COLO668 (cell line): ENCODE data around the gene PDE8A.

Experiments used
- DNase-seq: peaks from one replicate; lab custom pipeline; 2025; ENCODE audit not compliant: unreplicated experiment; lab: John Stamatoyannopoulos, UW

PDE8A gene, protein sequence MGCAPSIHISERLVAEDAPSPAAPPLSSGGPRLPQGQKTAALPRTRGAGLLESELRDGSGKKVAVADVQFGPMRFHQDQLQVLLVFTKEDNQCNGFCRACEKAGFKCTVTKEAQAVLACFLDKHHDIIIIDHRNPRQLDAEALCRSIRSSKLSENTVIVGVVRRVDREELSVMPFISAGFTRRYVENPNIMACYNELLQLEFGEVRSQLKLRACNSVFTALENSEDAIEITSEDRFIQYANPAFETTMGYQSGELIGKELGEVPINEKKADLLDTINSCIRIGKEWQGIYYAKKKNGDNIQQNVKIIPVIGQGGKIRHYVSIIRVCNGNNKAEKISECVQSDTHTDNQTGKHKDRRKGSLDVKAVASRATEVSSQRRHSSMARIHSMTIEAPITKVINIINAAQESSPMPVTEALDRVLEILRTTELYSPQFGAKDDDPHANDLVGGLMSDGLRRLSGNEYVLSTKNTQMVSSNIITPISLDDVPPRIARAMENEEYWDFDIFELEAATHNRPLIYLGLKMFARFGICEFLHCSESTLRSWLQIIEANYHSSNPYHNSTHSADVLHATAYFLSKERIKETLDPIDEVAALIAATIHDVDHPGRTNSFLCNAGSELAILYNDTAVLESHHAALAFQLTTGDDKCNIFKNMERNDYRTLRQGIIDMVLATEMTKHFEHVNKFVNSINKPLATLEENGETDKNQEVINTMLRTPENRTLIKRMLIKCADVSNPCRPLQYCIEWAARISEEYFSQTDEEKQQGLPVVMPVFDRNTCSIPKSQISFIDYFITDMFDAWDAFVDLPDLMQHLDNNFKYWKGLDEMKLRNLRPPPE

GRCh38 chr15:84981711-84982300 lies at the start of gene PDE8A:
TSS of gene PDE8A (plus strand) at chr15:84981856. CDS start at chr15:84982163, 307 bp downstream.
- peak; percentile 77 for DNase-seq

- DNase-seq, result peak; percentile 15
These were observed 46.5 kb upstream of the PDE8A start for GRCh38 chr15:84934942-84935729.

DNA sequence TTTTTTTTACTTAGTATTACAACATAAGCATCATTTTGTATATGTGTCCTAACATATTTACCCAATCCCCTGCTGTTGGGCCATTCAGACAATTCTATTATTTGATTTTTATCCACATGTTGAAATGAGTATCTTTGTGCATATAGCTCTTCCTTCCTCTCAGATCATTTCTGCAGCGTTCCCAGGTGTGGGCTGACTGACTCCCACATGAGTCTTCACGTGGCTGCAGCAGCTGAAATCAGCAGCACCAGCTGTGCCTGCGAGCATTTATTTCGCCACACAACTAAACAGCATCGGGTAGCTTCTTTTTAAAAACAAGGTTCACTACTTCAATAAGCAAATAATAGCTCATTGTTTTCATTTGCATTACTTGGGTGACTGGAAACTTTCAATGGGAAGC lies 44.5 kb upstream of the PDE8A start:
- no peak for DNase-seq

DNA sequence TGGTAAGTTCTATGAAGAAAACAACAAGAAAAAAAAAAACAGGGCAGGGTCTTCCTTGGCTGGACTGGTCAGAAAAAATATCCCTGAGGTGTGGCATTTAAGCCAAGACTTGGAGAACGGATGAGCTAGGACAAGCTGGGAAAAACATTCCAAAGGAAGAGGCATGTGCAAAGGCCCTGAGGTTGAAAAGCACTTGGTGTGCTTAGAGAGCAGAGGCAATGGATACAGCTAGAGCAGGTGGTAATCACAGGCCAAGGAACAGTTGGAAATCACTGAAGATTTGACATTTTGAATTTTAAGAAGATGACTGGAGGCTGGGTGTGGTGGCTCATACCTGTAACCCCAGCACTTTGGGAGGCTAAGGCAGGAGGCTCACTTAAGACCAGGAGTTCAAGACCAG lies 42.9 kb upstream of the PDE8A start:
- no peak for DNase-seq

DNA sequence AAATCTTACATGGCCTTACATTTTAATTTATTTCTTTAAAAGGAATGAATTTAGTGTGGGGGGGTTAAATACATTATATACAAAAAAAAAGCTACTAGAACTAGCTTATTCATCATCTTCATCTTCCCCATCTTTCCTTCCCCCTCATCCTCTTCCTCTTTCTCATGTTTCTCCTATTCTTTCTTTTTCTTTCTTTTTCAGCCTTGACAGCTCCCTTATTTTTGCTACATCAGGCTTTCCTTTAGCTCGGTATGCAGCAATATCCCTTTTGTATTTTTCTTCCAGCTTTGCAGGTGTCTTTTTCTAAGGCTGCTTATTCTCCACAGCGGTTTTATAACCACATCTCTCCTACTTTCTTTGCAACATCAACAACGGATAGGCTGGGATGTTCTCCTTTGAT lies 41.3 kb upstream of the PDE8A start:
- DNase-seq, result no peak

GRCh38 chr15:84942456-84942855 lies 39.2 kb upstream of the PDE8A start:
- no peak for DNase-seq

DNA sequence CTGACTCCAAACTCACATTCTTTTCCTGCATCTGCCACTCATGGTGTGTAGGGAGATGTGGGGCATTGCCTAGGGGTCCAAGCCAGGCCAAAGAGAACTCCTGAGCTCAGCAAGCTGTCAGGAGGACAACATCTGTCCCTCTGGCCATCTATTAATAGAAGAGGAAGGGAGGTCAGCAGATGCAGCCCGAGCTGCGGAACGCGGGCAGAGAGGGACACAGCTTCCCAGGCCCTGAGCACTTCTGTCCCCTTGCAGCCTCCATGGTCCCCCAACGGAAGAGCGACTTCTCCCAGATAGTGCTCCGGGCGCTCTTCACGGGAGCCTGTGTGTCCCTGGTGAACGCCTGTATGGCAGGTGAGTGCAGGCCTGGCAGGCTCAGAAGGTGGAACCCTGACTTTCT lies 37.3 kb upstream of the PDE8A start:
- no peak for DNase-seq

- DNase-seq, result no peak
These were observed 36.8 kb upstream of the PDE8A start for GRCh38 chr15:84944861-84945260.

GRCh38 chr15:84946772-84947489 lies 34.7 kb upstream of the PDE8A start:
- DNase-seq, result no peak

DNA sequence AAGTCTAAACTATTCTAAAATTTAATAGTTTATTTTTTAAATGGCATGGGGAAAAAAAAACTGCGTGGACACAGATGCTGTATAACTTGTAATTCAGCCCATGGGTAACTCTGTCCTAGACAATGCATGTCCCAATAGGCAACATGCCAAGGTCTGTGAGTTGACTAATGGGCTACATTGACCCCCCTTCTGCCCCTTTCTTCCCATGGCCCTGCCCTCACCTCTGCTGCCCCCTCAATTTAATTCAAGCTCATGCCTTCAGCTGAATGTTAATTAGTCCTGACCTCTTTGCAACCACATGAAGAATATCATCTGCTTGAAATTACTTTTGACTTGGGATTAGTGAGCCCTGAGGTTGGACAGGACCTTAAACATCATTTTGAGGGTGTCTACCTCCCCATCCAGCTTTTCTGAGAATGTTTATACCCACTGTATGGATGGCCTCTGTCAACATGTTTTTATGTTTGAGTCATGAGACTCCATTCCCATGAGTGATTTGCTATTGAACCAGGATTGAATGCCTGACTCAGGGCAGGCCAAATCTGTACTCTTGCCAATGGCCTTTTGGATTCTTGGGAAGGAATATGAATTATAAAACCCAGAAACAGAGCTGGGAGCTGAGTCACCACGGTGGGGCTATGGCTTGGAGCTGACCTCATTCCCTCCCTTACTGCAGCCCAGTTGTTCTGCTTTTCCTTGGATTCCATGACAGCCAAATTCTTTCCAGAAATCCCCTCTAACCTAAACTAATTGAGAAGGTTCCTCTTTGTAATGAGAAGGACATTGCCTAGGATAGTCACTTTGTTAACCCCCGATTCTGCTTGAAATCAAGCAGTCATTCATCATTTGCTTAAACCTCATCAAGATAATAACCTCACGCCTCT lies 33.5 kb upstream of the PDE8A start:
- DNase-seq, result no peak

DNA sequence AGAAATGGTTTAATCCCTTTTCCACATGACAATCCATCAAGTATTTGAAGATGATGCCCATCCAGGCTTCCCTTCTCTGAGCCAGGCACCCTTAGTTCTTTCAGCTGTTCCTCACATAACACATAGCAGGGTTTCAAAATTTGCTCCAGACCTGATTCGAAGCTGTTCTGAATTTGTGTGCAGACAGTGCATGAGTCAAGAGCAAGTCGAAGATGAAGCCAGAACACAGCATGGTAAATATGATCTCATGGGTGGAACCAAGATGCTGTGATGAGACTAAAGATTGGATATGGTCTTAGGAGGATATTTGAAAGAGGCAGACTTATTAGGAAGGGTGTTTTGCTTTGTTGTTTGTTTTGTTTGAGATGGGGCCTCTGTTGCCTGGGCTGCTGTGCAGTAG lies 32.6 kb upstream of the PDE8A start:
- DNase-seq, result no peak

DNA sequence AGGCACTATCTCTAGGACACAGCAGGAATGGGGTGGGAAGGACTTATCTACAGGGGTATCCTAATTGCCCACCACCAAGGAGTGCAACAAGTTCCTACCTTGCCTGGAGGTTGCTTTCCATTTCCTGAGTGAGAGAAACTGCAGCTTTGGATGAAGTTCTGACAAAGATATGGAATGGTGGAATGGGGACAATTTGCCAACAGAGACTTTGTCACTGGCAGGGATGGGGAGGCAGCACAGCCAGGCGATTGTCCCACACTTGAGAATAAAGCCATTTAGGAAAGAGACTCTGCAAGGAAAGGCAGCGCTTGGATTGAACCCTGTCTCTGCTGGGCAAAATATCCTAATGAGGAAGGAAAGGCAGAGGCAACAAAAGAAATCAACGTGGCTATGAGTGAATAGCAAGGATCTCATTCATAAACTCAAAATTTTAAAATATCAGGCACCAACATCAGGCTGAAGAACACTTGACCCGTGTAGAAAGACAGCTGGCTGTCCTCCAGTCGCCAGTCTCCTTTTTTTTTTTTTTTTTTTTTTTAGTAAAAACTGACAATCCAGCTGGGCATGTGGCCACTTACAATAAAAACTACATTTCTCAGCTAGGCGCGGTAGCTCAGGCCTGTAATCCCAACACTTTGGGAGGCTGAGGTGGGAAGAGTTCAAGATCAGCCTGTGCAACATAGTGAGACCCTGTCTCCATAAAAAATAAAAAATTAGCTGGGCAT lies 31.6 kb upstream of the PDE8A start:
- DNase-seq, result no peak

GRCh38 chr15:84950570-84951111 lies 31.0 kb upstream of the PDE8A start:
- DNase-seq, result no peak

DNA sequence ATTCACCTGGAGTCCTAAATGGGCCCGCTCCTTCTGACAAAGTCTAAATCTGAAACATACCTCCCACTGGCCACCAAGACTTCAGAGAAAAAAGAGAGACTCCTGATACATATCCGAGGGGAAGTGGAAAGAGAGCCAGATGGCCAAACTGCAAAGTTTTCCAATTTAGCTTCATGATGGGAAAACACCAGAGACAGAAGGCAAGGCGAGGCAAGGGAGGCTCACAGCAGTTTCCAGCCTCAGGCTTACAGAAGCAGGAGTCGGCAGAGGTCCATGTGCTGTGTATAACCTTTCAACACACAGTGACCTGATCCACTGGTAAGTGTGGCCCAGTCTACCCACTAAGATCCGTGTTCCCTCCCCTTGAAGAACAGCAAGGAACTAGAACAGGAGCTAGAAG lies 29.9 kb upstream of the PDE8A start:
- DNase-seq, result no peak

GRCh38 chr15:84953136-84953535 lies 28.5 kb upstream of the PDE8A start:
- DNase-seq, result no peak

- no peak for DNase-seq
These were observed 27.9 kb upstream of the PDE8A start for GRCh38 chr15:84953726-84954125.

DNA sequence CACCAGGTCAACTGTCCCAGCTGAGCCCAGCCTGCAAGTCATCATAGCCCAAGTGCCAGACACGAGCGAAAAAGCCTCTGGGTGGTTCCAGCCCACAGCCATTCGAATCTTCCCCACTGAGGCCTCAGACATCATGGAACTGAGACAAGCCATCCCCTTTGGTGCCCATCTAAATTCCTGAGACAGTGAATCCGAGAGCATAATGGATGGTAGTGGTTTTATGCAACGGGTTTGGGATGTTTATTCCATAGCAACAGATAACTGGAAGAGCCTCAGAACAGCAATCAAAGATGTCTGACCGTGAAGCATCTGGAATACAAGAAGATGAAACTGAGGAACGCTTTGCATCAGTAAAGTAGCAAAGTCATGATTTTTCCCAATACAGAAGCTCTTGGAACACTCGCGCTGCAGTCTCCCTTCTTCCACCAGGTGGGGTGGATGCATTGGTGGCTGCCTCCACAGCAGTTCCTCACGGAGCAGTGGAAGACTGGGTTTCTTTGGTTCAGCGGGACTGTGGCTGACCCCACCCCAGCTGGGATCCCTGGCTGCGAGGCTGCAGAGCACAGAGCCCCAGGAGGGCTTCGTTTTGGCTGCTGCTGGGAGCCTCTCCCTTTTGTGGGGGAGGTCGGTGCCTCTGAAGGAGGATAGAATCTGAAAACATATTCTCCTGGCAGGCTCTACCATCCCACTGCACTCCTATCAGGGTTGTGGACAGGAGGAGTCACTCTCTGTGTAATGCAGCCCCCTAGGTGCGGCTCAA lies 26.4 kb upstream of the PDE8A start:
- DNase-seq, result peak; percentile 47

GRCh38 chr15:84956199-84956598 lies 25.5 kb upstream of the PDE8A start:
- no peak for DNase-seq
